K562 (cell line): ENCODE measurements around the gene MRFAP1. TPM values are rescaled to one million over a fixed set of nuclear protein-coding genes. Genes with fewer than 3 reads are reported as not detected.

Experiments
- ATAC-seq: fragments of 200-7000 bp; cut with Tn5 transposase; 3 replicates; pipeline ENCODE4 v1.9.1; 2020; ENCODE audit warnings: moderate library complexity
- BruUV-seq: library from RNA; stranded (reverse); fragments of 400-500 nt; replicated peaks from 2 replicates; lab custom pipeline; 2021; lab: Mats Ljungman, UMichigan
- CTCF ChIA-PET: fragments of 300-600 bp; formaldehyde crosslinking; extraction: SDS; loops from one replicate; lab custom pipeline; 2021; ENCODE audit warnings: low intra/inter-chr PET ratio; lab: Yijun Ruan, JAX
- POLR2A ChIA-PET: fragments of 300-600, 350-650 bp; sonication (Branson Sonifier 250); formaldehyde crosslinking; extraction: SDS; loops from one replicate; lab custom pipeline; 2021; ENCODE audit warnings: antibody characterized with exemption, inconsistent platforms; lab: Yijun Ruan, JAX
- DNase-seq, 4 experiments: peaks; one replicate each; pipeline versions ENCODE4 v3.0.0 to v3.0.0-alpha.2; 2011 to 2018; ENCODE audit warnings: low spot score in 3 of 4, mixed read lengths in 3 of 4; ENCODE audit errors: extremely low read depth in 1 of 4
- FAIRE-seq: peaks from 2 replicates; lab custom pipeline; 2011; peaks lifted over from hg19 to GRCh38; lab: Jason Lieb, UNC
- H2AFZ ChIP-seq: 2 replicates; pipeline ENCODE4 v1.6.0; 2011; ENCODE audit warnings: low read depth, low read length, control low read depth, inconsistent platforms
- H3K27ac ChIP-seq: fragments of 200-600 bp; 3 replicates; pipeline ENCODE4 v1.8.0; 2011; ENCODE audit warnings: low read depth, mild to moderate bottlenecking, control low read depth, inconsistent platforms, low read length, moderate library complexity, mixed read lengths; ENCODE audit errors: extremely low read depth
- H3K27me3 ChIP-seq, 2 experiments: fragments of 300-600 bp in 1 of 2; 2 replicates in 1 of 2; 3 replicates in 1 of 2; pipeline versions ENCODE4 v1.6.0 to v1.8.0; 2011; ENCODE audit warnings: inconsistent platforms in 2 of 2, low read length in 2 of 2, mild to moderate bottlenecking in 1 of 2, mixed read lengths in 1 of 2, moderate library complexity in 1 of 2; ENCODE audit not compliant: control insufficient read depth in 2 of 2, insufficient read depth in 2 of 2
- H3K36me3 ChIP-seq: fragments of 300-600 bp; 3 replicates; pipeline ENCODE4 v1.8.0; 2011; ENCODE audit warnings: mild to moderate bottlenecking, low read length, inconsistent platforms; ENCODE audit not compliant: control insufficient read depth, insufficient read depth
- H3K4me1 ChIP-seq, 2 experiments: fragments of 200-600 bp in 1 of 2; replicated peaks in 1 of 2; 2 replicates in 1 of 2; 3 replicates in 1 of 2; pipeline versions ENCODE4 v1.5.1 to v1.8.0; 2011; ENCODE audit warnings: inconsistent platforms in 2 of 2, low read length in 2 of 2, mild to moderate bottlenecking in 1 of 2, mixed read lengths in 1 of 2, moderate library complexity in 1 of 2; ENCODE audit not compliant: control insufficient read depth in 2 of 2, insufficient read depth in 2 of 2
- H3K4me2 ChIP-seq: 2 replicates; pipeline ENCODE4 v1.6.1; 2011; ENCODE audit warnings: low read length, control low read depth, inconsistent platforms, mixed read lengths; ENCODE audit not compliant: insufficient read depth
- H3K4me3 ChIP-seq: fragments of 200-600 bp; sonication (generic), shearing (Covaris generic); 2 replicates; pipeline ENCODE4 v1.5.1; 2016; ENCODE audit warnings: control low read depth, inconsistent platforms
- H3K79me2 ChIP-seq: fragments of 200-600 bp; 3 replicates; pipeline ENCODE4 v1.8.0; 2011; ENCODE audit warnings: low read length, inconsistent platforms; ENCODE audit not compliant: control insufficient read depth, insufficient read depth
- H3K9ac ChIP-seq, 2 experiments: 2 replicates each; pipeline versions ENCODE4 v1.6.0 to v1.6.1; 2011; ENCODE audit warnings: low read depth in 2 of 2, low read length in 2 of 2, control low read depth in 1 of 2, inconsistent platforms in 1 of 2, mild to moderate bottlenecking in 1 of 2, mixed read lengths in 1 of 2; ENCODE audit not compliant: insufficient read depth in 1 of 2
- H3K9me1 ChIP-seq: one replicate; pipeline ENCODE4 v1.6.0; 2011; ENCODE audit warnings: inconsistent platforms, mild to moderate bottlenecking, low read length, moderate library complexity; ENCODE audit not compliant: control insufficient read depth, insufficient read depth
- H3K9me3 ChIP-seq: replicated peaks from 2 replicates; pipeline ENCODE4 v1.5.1; 2011; ENCODE audit warnings: low read depth, low read length, inconsistent platforms; ENCODE audit not compliant: control insufficient read depth, insufficient read depth
- H4K20me1 ChIP-seq: replicated peaks from 2 replicates; pipeline ENCODE4 v1.6.1; 2011; ENCODE audit warnings: low read length, inconsistent platforms, mixed read lengths; ENCODE audit not compliant: control insufficient read depth, insufficient read depth
- ATF4 ChIP-seq: fragments of 450-650 bp; formaldehyde crosslinking; IDR thresholded peaks from 2 replicates; pipeline ENCODE4 v1.4.0; 2022; ENCODE audit warnings: mild to moderate bottlenecking, moderate library complexity
- BRCA1 ChIP-seq, 2 experiments: fragments of 450-650 bp in 1 of 2; sonication (generic) in 1 of 2; formaldehyde crosslinking in 1 of 2; IDR thresholded peaks; 2 replicates each; pipeline versions ENCODE4 v1.5.0 to v1.6.1; 2017 to 2020; ENCODE audit warnings: mild to moderate bottlenecking in 1 of 2, missing genetic modification reagents in 1 of 2
- CBFB ChIP-seq: sonication (generic); formaldehyde crosslinking; IDR thresholded peaks from 2 replicates; pipeline ENCODE4 v1.4.0; 2020; ENCODE audit warnings: mild to moderate bottlenecking, missing genetic modification reagents
- COPS2 ChIP-seq: fragments of 450-650 bp; conservative IDR thresholded peaks from 2 replicates; pipeline ENCODE4 v1.6.1; 2016; ENCODE audit warnings: mild to moderate bottlenecking, moderate library complexity
- FOXP1 ChIP-seq: sonication (generic); formaldehyde crosslinking; IDR thresholded peaks from 2 replicates; pipeline ENCODE4 v1.8.0; 2022; ENCODE audit warnings: mild to moderate bottlenecking, missing genetic modification reagents
- GTF2E2 ChIP-seq: fragments of 200-800 bp; sonication (Bioruptor generic); IDR thresholded peaks from 2 replicates; pipeline ENCODE4 v1.6.1; 2016; ENCODE audit warnings: missing genetic modification characterization, missing compliant biosample characterization
- KAT2B ChIP-seq: IDR thresholded peaks from one replicate; pipeline ENCODE4 v1.6.1; 2012; ENCODE audit warnings: low read depth, mild to moderate bottlenecking, control low read depth, inconsistent platforms, low read length, moderate library complexity
- ZEB2 ChIP-seq: fragments of 450-650 bp; IDR thresholded peaks from 2 replicates; pipeline ENCODE4 v1.6.1; 2016
- WGBS: fragments of 100-300 bp; shearing (Covaris generic); methylation state at CpG from one replicate; pipeline ENCODE4 v1.1.6; 2016; ENCODE audit warnings: low coverage, mixed read lengths; ENCODE audit not compliant: insufficient coverage; ENCODE audit errors: missing lambda C conversion rate; 5-methylcytosine and 5-hydroxymethylcytosine counted together
- in situ Hi-C: fragments of 300-500 bp; cut with MboI; formaldehyde crosslinking; loops from 4 replicates; pipeline ENCODE4 v1.15.0; 2018; ENCODE audit warnings: inconsistent platforms, mixed read lengths
- intact Hi-C: fragments of 100-400 bp; cut with micrococcal nuclease; formaldehyde crosslinking; loops from 2 replicates; pipeline ENCODE4 v1.14.2; 2022
- polyA plus RNA-seq, 8 experiments: library from polyadenylated mRNA; depleted of rRNA in 4 of 8; stranded (reverse) in 5 of 8; unstranded in 3 of 8; fragments of >200 nt; fragmentation: Nextera tagmentation in 2 of 8; fragmentation: Illumina TruSeq in 1 of 8; extraction: Ambion mirVana in 2 of 8; extraction: Trizol in 1 of 8; gene quantifications; 2 replicates each; pipeline versions ENCODE4 v1.2.1 to v1.2.3, GENCODE V29; 2011 to 2014; ENCODE audit warnings: inconsistent platforms in 1 of 8, missing spikeins in 1 of 8
- total RNA-seq, 7 experiments: library from RNA; depleted of rRNA in 6 of 7; stranded (reverse); fragments of >200 nt in 6 of 7; fragmentation: Illumina TruSeq in 2 of 7; extraction: Trizol in 2 of 7; gene quantifications; 2 replicates each; pipeline versions ENCODE4 v1.2.1 to v1.2.3, GENCODE V29; 2011 to 2021; ENCODE audit warnings: low replicate concordance in 1 of 7

Gene MRFAP1
- total and polyA plus RNA-seq, 9 of the 15 experiments (the other 6 are each of a cell fraction or from before 2014, with no cell fraction given) = 46.0 to 270 (median 151) TPM

- BruUV-seq = no TSS peak
Observed at GRCh38 chr4:6668391-6668790, 27.9 kb downstream of the MRFAP1 start.

GRCh38 chr4:6671648-6672047 lies 31.2 kb downstream of the MRFAP1 start:
- peaks cover 16 to 26% of the 10 kb centered on the region in 2 experiments for H3K4me1 ChIP-seq
- TF ChIP-seq ZEB2 = no peak
- no peak for TF ChIP-seq KAT2B
- TF ChIP-seq, all 486 proteins: peak for 0
- no peaks in the 10 kb centered on the region for H3K27me3 ChIP-seq
- no peak overlapping the region for H3K4me2 ChIP-seq
- no peak overlapping the region for H3K4me3 ChIP-seq
- DNase-seq (no peak), ATAC-seq (no peak), FAIRE-seq (no peak)
- no peaks in the 10 kb centered on the region; the same call in 1 of the 2 replicates for H3K9me3 ChIP-seq
- peaks cover 28% of the 10 kb centered on the region for H3K79me2 ChIP-seq
- POLR2A ChIA-PET = interaction anchor here (0.9 to 4.4 kb wide), 3 partner anchors 9 to 29 kb away, joined by 3 to 40 read pairs (median 40); partner anchors contain the start of gene MRFAP1
- no peaks in the 10 kb centered on the region for H3K9me1 ChIP-seq
- CTCF ChIA-PET = no interaction called here
- H2AFZ ChIP-seq = no peak overlapping the region
- WGBS = 92% methylated on average over 1 of the region's 1 CpG
- no peak overlapping the region for H3K27ac ChIP-seq
- intact Hi-C loops (no loop called here), in situ Hi-C loops (no loop called here)
- no peak overlapping the region for H3K9ac ChIP-seq
- peaks cover 19% of the 10 kb centered on the region for H3K36me3 ChIP-seq
- peaks cover 19% of the 10 kb centered on the region; the same call in 1 of the 2 replicates for H4K20me1 ChIP-seq
- BruUV-seq = no TSS peak

More at GRCh38 chr4:6668391-6668790, 27.9 kb downstream of the MRFAP1 start:
- TF ChIP-seq COPS2 = no peak
- no peak for TF ChIP-seq GTF2E2 (tag)
- no peak for TF ChIP-seq FOXP1 (CRISPR knock-in tag)
- no peak for TF ChIP-seq BRCA1 (IDR thresholded peaks at IDR 0.05)
- no peak for TF ChIP-seq BRCA1 (CRISPR knock-in tag; IDR thresholded peaks at IDR 0.05)
- TF ChIP-seq CBFB = no peak
- no peak for TF ChIP-seq ATF4
- 0 out of 2 replicates have a peak overlapping the region, but pooled peaks have one; percentile 25 for H3K4me2 ChIP-seq
- H3K9ac ChIP-seq = no peak overlapping the region
- H3K4me1 ChIP-seq = peaks cover 0 to 23% of the 10 kb centered on the region in 2 experiments; a peak in 3 of 5 replicates
- intact Hi-C loops = no loop called here
- H3K36me3 ChIP-seq = no peaks in the 10 kb centered on the region
- ATAC-seq (peak; percentile 15; the same call in 1 of the 3 replicates), DNase-seq (no peak), FAIRE-seq (no peak)
- no peaks in the 10 kb centered on the region for H4K20me1 ChIP-seq
- 44% methylated on average over 11 of the region's 11 CpGs for WGBS
- H3K9me1 ChIP-seq = no peaks in the 10 kb centered on the region
- no peaks in the 10 kb centered on the region for H3K79me2 ChIP-seq
- peaks cover 3% of the 10 kb centered on the region; the same call in 1 of the 2 replicates for H3K9me3 ChIP-seq
- H2AFZ ChIP-seq = no peak overlapping the region
- H3K4me3 ChIP-seq = no peak overlapping the region
- no peaks in the 10 kb centered on the region for H3K27me3 ChIP-seq
- in situ Hi-C loops = no loop called here
- no peak overlapping the region for H3K27ac ChIP-seq
- ChIA-PET POLR2A (no interaction called here), CTCF (no interaction called here)
